ENCODE data around the gene NAGLU.

DNA sequence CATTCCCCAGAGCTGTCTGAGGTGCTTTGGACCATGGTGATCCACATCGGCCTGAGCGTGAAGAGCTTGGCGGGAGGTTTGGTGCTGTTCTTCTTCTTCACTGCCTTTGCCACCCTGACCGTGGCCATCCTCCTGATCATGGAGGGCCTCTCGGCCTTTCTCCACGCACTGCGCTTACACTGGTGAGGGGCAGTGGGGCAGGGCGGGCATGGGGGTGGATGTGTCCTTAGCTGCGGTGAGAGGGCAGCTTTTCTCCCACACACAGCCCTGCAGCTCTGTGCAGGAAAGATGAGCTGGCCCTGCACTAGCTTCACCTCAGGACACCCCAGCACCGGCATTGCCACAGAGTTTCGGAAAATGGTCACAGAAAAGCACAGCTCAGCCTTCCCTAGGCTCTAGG is 21.8 kb upstream of the NAGLU start:
- TF ChIP-seq, protein P1, sequence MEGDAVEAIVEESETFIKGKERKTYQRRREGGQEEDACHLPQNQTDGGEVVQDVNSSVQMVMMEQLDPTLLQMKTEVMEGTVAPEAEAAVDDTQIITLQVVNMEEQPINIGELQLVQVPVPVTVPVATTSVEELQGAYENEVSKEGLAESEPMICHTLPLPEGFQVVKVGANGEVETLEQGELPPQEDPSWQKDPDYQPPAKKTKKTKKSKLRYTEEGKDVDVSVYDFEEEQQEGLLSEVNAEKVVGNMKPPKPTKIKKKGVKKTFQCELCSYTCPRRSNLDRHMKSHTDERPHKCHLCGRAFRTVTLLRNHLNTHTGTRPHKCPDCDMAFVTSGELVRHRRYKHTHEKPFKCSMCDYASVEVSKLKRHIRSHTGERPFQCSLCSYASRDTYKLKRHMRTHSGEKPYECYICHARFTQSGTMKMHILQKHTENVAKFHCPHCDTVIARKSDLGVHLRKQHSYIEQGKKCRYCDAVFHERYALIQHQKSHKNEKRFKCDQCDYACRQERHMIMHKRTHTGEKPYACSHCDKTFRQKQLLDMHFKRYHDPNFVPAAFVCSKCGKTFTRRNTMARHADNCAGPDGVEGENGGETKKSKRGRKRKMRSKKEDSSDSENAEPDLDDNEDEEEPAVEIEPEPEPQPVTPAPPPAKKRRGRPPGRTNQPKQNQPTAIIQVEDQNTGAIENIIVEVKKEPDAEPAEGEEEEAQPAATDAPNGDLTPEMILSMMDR (IDR thresholded peaks at IDR 0.05; ENCODE audit: poor library complexity): no peak
- TF ChIP-seq EZH2phosphoT487 (IDR thresholded peaks at IDR 0.05; ENCODE audit: low read depth, severe bottlenecking, unreplicated experiment): no peak
